Astrocyte of the cerebellum (primary cell): Measurements from ENCODE around the gene COLEC11.
"Not testable (repeated sequence)": the region's sequence is repeated elsewhere in the genome, so short reads cannot be mapped to it uniquely, and the experiment has no call there.

ENCODE experiments used
- DNase-seq: peaks from one replicate; pipeline ENCODE4 v3.0.0-alpha.2; 2011; ENCODE audit warnings: low read depth
- H3K4me3 ChIP-seq: 2 replicates; pipeline ENCODE4 v1.5.1; 2011; ENCODE audit warnings: mild to moderate bottlenecking, low read depth, low read length, moderate library complexity
- in situ Hi-C: cut with HindIII; loops from 2 replicates; pipeline ENCODE4 v1.10.0; 2017; ENCODE audit warnings: low sequenced_read_pairs
- TF ChIP-seq, protein P1 (sequence below): IDR thresholded peaks from 2 replicates; pipeline ENCODE4 v1.5.1; 2012; ENCODE audit warnings: low read length, low read depth, moderate library complexity, mild to moderate bottlenecking; ENCODE audit errors: missing control alignments

COLEC11 gene

DNA sequence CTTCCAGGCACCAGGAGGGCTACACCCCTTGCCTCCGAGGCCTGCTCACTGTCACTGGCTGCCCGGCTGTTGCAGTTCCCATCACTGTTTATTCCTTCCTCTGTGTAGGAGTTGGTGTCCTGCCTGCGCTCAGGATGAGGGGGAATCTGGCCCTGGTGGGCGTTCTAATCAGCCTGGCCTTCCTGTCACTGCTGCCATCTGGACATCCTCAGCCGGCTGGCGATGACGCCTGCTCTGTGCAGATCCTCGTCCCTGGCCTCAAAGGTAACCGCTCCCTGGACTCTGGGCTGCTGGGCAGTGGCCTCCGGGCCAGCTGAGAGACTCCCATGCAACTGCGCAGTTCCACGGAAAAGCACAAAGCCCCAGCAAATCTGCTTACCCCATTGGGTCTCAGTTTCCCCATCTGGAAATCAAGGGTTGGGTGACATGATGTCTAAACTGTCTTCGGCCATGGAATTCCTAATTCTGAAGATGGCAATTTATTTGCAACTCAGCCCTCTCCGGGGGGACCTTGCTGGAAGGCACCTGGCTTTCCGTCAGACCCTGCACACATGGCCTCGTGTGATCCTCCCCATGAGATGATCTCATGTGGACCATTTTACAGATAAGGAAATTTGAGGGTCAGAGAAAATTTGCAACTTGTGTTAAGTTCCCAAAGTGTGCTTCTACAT is 9.4 kb downstream of the COLEC11 start:
- in situ Hi-C loops, result no loop called here
- no peak for DNase-seq
- TF ChIP-seq, protein P1, sequence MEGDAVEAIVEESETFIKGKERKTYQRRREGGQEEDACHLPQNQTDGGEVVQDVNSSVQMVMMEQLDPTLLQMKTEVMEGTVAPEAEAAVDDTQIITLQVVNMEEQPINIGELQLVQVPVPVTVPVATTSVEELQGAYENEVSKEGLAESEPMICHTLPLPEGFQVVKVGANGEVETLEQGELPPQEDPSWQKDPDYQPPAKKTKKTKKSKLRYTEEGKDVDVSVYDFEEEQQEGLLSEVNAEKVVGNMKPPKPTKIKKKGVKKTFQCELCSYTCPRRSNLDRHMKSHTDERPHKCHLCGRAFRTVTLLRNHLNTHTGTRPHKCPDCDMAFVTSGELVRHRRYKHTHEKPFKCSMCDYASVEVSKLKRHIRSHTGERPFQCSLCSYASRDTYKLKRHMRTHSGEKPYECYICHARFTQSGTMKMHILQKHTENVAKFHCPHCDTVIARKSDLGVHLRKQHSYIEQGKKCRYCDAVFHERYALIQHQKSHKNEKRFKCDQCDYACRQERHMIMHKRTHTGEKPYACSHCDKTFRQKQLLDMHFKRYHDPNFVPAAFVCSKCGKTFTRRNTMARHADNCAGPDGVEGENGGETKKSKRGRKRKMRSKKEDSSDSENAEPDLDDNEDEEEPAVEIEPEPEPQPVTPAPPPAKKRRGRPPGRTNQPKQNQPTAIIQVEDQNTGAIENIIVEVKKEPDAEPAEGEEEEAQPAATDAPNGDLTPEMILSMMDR, result no peak
- no peak overlapping the region for H3K4me3 ChIP-seq

DNA sequence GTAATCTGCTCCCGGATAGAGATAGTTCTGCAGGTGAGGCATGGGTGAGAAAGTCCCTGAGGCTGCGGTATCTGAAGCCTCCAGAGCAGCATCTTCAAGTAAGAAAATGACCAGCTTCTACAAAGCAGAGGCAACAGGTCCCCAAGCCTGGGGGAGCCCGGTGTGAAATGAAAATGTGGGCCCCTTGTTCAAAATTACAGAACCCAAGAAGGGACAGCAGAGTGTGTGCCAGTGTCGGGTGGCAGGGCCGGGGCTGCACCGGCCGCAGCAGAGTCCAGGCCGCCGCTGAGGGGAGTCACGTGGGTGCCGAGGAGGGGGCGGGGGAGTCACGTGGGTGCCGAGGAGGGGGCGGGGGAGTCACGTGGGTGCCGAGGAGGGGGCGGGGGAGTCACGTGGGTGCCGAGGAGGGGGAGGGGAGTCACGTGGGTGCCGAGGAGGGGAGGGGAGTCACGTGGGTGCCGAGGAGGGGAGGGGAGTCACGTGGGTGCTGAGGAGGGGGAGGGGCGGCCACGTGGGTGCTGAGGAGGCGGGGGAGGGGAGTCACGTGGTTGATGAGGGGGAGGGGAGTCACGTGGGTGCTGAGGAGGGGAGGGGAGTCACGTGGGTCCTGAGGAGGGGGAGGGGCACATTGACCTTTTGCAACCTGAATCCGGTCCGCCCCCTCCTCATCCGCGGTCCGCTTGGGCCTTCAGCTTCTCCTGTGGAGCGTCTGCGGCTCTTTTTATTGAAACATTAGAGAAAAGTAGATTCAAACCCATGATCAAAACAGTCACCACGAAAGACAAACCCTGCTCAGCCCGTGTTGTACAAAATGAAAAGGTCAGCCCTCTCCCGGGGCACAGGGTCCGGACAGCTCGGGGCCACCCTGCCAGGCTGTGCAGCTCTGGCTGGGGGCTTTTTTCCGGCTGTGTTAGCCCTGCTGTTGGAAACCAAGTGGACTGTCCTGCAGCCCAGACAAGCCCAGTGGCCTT is 10.4 kb downstream of the COLEC11 start:
- TF ChIP-seq, protein P1, result no peak
- no peak for DNase-seq
- no peak overlapping the region for H3K4me3 ChIP-seq
- in situ Hi-C loops, result no loop called here

DNA sequence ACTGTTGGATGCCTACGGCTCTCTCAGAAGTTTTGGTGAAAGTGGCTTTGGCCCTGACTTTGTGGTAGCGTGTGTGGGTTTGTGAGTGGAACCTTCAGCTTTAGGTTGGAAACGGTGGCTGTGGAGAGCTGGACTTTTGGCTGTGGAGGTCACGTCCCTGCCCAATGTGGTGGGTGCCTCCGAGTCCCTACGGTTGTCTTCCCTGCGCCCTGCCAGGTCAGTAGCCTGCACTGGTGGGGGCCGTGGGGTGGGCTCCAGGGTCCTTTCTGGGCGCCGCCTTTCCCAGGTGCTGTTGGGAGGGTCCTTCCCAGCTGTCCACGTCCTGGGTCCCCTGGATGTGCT is 11.1 kb downstream of the COLEC11 start:
- no peak overlapping the region for H3K4me3 ChIP-seq
- no peak for DNase-seq
- TF ChIP-seq, protein P1, result no peak
- in situ Hi-C loops, result no loop called here

DNA sequence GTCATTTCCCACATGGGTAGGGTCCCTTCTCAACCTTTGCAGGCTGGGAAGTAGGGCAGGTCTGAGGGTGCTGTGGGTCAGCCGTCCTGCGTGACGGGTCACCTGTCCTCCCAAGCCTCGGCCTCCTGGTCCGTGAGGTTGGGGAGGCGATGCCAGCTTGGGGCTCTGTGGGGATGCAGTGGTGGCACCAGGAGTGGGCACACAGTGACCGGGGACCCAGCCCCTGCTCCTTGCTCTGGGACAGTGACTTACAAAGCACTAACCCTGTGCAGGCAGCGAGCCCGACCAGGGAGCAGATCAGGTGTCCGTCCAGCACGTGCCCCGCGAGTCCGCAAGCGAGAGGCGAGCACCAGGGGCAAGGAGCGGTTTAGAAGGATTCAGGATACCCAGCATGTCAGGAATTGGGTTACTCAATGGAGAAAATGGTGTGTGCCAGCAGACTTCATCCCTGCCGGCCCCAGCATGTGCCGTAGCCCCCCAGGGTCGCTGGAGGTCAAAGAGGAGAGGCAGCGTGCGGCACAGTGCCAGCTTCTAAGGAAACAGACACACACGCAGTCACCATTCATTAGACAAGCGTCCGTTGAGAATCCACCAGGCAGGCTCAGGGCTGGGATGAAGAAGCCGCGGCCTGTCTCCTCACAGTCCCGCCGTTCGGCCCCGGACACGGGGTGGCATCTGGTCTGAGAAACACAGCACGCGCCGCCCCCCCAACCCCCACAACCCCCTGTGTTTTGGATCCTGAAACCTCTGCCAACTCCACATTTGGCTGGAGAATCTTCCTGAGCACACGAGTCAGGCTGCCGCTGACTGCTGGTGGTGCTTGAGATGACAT is 11.7 kb downstream of the COLEC11 start:
- no peak for DNase-seq
- in situ Hi-C loops, result no loop called here
- TF ChIP-seq, protein P1, result no peak

DNA sequence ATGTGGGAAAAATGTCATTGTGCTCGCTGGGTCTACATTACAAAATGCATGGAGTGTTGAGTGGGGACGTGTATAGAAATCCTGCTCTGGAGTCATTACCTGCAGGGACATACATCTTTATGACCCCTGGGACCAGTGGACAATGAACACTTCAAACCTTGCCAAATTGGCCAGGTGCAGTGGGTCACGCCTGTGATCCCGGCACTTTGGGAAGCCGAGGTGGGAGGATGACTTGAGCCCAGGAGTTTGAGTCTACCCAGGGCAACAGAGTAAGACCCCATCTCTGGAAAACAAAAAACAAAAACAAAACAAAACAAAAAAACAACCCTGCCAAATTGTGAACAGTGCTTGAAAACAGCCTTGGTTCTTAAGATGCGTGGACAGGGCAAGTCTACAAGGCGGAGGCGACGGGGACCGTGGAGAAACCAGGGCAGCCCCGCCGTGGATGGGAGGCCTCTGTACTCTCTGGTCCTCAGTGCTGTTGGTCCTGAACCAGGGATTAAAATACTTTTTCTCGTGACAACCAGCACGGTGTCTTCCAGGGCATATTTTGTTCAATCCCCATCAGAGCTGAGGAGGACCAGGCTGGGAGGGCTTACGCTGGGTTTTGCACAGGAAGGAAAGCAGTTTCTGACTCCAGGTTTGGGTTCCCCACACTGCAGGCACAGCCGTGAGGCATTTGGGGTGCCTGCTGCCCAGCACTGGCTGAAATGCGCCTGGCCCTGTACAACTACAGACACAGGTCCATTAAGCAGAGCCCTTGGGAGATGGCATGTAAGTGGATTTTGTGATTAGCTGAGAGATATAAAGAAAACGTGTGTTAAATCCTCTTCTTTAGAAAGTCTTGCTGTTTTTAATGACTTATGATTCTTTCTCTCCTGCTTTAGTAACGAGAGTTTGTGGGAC is 13.7 kb downstream of the COLEC11 start:
- no peak for DNase-seq
- TF ChIP-seq, protein P1, result no peak
- in situ Hi-C loops, result no loop called here
- H3K4me3 ChIP-seq, result no peak overlapping the region

More for the DNA sequence above, 11.7 kb downstream of the COLEC11 start:
- no peak overlapping the region for H3K4me3 ChIP-seq

DNA sequence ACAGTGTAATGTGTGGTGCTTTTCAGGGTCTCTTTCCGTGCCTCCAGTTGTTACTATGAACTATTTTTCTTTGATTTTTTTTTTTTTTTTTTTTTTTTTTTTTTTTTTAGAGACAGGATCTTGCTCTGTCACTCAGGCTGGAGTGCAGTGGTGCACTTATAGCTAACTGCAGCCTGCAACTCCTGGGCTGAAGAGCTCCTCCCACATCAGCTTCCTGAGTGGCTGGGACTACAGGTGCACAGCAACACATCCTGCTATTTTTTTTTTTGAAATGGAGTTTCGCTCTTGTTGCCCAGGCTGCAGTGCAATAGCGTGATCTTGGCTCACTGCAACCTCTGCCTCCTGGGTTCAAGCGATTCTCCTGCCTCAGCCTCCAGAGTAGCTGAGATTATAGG is 14.4 kb downstream of the COLEC11 start:
- in situ Hi-C loops, H3K4me3 ChIP-seq, DNase-seq: not testable (repeated sequence)
